HK-2 (cell line): ENCODE results near the gene MSI1.
A peak's percentile ranks its signal among the peaks of the same experiment; 100 is the strongest.

Experiments used
- DNase-seq: peaks from one replicate; pipeline ENCODE4 v3.0.0-alpha.2; 2018; ENCODE audit not compliant: unreplicated experiment

Gene MSI1

GRCh38 chr12:120368789-120369602 is at the start of gene MSI1:
Gene MSI1 (minus strand): TSS chr12:120369164. CDS start chr12:120369091, 73 bp downstream.
- DNase-seq = no peak

GRCh38 chr12:120417917-120418580 is 49.1 kb upstream of the MSI1 start:
- no peak for DNase-seq

GRCh38 chr12:120416490-120417216 is 47.7 kb upstream of the MSI1 start:
- DNase-seq = no peak

GRCh38 chr12:120413901-120414695 is 45.1 kb upstream of the MSI1 start:
- no peak for DNase-seq

- no peak for DNase-seq
Measured at GRCh38 chr12:120412421-120412820, 43.5 kb upstream of the MSI1 start.

- no peak for DNase-seq
Measured at GRCh38 chr12:120408771-120409170, 39.8 kb upstream of the MSI1 start.

GRCh38 chr12:120406553-120406952 is 37.6 kb upstream of the MSI1 start:
- DNase-seq = no peak

- DNase-seq = no peak
Measured at GRCh38 chr12:120406069-120406468, 37.1 kb upstream of the MSI1 start.

GRCh38 chr12:120404271-120404670 is 35.3 kb upstream of the MSI1 start:
- no peak for DNase-seq

GRCh38 chr12:120403869-120404268 is 34.9 kb upstream of the MSI1 start:
- no peak for DNase-seq

- no peak for DNase-seq
Measured at GRCh38 chr12:120402217-120402616, 33.3 kb upstream of the MSI1 start.

- DNase-seq = no peak
Measured at GRCh38 chr12:120399531-120399930, 30.6 kb upstream of the MSI1 start.

- DNase-seq = peak; percentile 9
Measured at GRCh38 chr12:120397824-120398540, 29.0 kb upstream of the MSI1 start.

GRCh38 chr12:120394483-120395367 is 25.8 kb upstream of the MSI1 start:
- DNase-seq = no peak

GRCh38 chr12:120390540-120391120 is 21.7 kb upstream of the MSI1 start:
- no peak for DNase-seq

- no peak for DNase-seq
Measured at GRCh38 chr12:120388691-120389481, 19.9 kb upstream of the MSI1 start.

- no peak for DNase-seq
Measured at GRCh38 chr12:120381752-120382419, 12.9 kb upstream of the MSI1 start.

- DNase-seq = no peak
Measured at GRCh38 chr12:120378036-120378435, 9.1 kb upstream of the MSI1 start.
